K562 (cell line): ENCODE data around the gene PSMC4. TPM values are rescaled to one million over a fixed set of nuclear protein-coding genes. Genes with fewer than 3 reads are reported as not detected.

Experiments
- ATF3 ChIP-seq, 2 experiments: fragments of 450-650 bp in 1 of 2; sonication (generic) in 1 of 2; formaldehyde crosslinking in 1 of 2; IDR thresholded peaks in 1 of 2; conservative IDR thresholded peaks in 1 of 2; 2 replicates each; pipeline versions ENCODE4 v1.6.1 to v1.8.1; 2016 to 2023; ENCODE audit warnings: mild to moderate bottlenecking in 2 of 2, moderate library complexity in 2 of 2, inconsistent platforms in 1 of 2, missing genetic modification reagents in 1 of 2
- CTBP1 ChIP-seq: fragments of 450-650 bp; IDR thresholded peaks from 2 replicates; pipeline ENCODE4 v1.6.1; 2016; ENCODE audit warnings: borderline replicate concordance
- DPF2 ChIP-seq: fragments of 450-650 bp; IDR thresholded peaks from 2 replicates; pipeline ENCODE4 v1.6.1; 2016
- E2F3 ChIP-seq: fragments of 250-450 bp; sonication (Bioruptor Pico); IDR thresholded peaks from 2 replicates; pipeline ENCODE4 v1.4.0; 2020; ENCODE audit warnings: mild to moderate bottlenecking
- E2F8 ChIP-seq: fragments of 450-650 bp; IDR thresholded peaks from 2 replicates; pipeline ENCODE4 v1.7.1; 2018; ENCODE audit warnings: mild to moderate bottlenecking, low read depth; ENCODE audit not compliant: partially characterized antibody
- GABPB2 ChIP-seq: fragments of 250-450 bp; sonication (Bioruptor Pico); conservative IDR thresholded peaks from 2 replicates; pipeline ENCODE4 v1.5.1; 2021; ENCODE audit warnings: mild to moderate bottlenecking
- GATA2 ChIP-seq: sonication (generic); formaldehyde crosslinking; IDR thresholded peaks from 2 replicates; pipeline ENCODE4 v1.4.0; 2020; ENCODE audit warnings: mild to moderate bottlenecking, missing genetic modification reagents
- HDAC8 ChIP-seq: fragments of 450-650 bp; IDR thresholded peaks from 2 replicates; pipeline ENCODE4 v1.6.1; 2016; ENCODE audit warnings: mild to moderate bottlenecking, missing genetic modification characterization, moderate library complexity, missing compliant biosample characterization
- HMGN3 ChIP-seq: IDR thresholded peaks from 2 replicates; pipeline ENCODE4 v1.6.1; 2011; ENCODE audit warnings: borderline replicate concordance, low read depth, mild to moderate bottlenecking, mixed read lengths, low read length; ENCODE audit not compliant: insufficient read length; ENCODE audit errors: extremely low read depth
- HNRNPUL1 ChIP-seq: fragments of 200-400 bp; formaldehyde crosslinking; IDR thresholded peaks from 2 replicates; pipeline ENCODE4 v1.6.1; 2017; ENCODE audit warnings: low read length
- IRF9 ChIP-seq: fragments of 450-650 bp; IDR thresholded peaks from 2 replicates; pipeline ENCODE4 v1.6.1; 2016; ENCODE audit warnings: missing biosample characterization, missing genetic modification characterization
- KLF16 ChIP-seq: IDR thresholded peaks from 2 replicates; pipeline ENCODE4 v1.6.1; 2016; ENCODE audit warnings: antibody characterized with exemption
- MCM3 ChIP-seq: fragments of 450-650 bp; IDR thresholded peaks from 2 replicates; pipeline ENCODE4 v1.6.1; 2016
- OTX1 ChIP-seq: fragments of 450-650 bp; formaldehyde crosslinking; IDR thresholded peaks from 2 replicates; pipeline ENCODE4 v1.4.0; 2022; ENCODE audit warnings: mild to moderate bottlenecking
- PHB2 ChIP-seq: fragments of 450-650 bp; IDR thresholded peaks from 2 replicates; pipeline ENCODE4 v1.6.1; 2017; ENCODE audit warnings: low read depth
- PML ChIP-seq: IDR thresholded peaks from 2 replicates; pipeline ENCODE4 v1.6.1; 2012; ENCODE audit warnings: low read length, inconsistent platforms
- RAD51 ChIP-seq: fragments of 450-650 bp; IDR thresholded peaks from 2 replicates; pipeline ENCODE4 v1.7.1; 2016; ENCODE audit warnings: low read depth, mild to moderate bottlenecking, borderline replicate concordance
- RCOR1 ChIP-seq, 2 experiments: IDR thresholded peaks; 2 replicates each; pipeline ENCODE4 v1.6.1; 2012; ENCODE audit warnings: low read depth in 2 of 2, low read length in 2 of 2, borderline replicate concordance in 1 of 2, improper control_type of control experiment in 1 of 2
- SMAD4 ChIP-seq: fragments of 250-450 bp; sonication (Bioruptor Pico); conservative IDR thresholded peaks from 2 replicates; pipeline ENCODE4 v1.8.0; 2021; ENCODE audit warnings: inconsistent platforms, mild to moderate bottlenecking, moderate library complexity
- SREBF1 ChIP-seq: fragments of 150-350 bp; IDR thresholded peaks from 2 replicates; pipeline ENCODE4 v1.6.1; 2014; ENCODE audit warnings: antibody characterized with exemption, low read depth, low read length, borderline replicate concordance
- TBL1XR1 ChIP-seq, 2 experiments: IDR thresholded peaks; 2 replicates each; pipeline ENCODE4 v1.6.1; 2012; ENCODE audit warnings: improper control_type of control experiment in 2 of 2, low read length in 2 of 2, mild to moderate bottlenecking in 1 of 2
- TCF3 ChIP-seq: sonication (generic); formaldehyde crosslinking; IDR thresholded peaks from 2 replicates; pipeline ENCODE4 v1.4.0; 2020; ENCODE audit warnings: mild to moderate bottlenecking, missing genetic modification reagents
- TEAD4 ChIP-seq, 2 experiments: sonication (generic) in 1 of 2; formaldehyde crosslinking in 1 of 2; IDR thresholded peaks; 2 replicates each; pipeline versions ENCODE4 v1.6.1 to v1.8.0; 2012 to 2022; ENCODE audit warnings: borderline replicate concordance in 1 of 2, inconsistent platforms in 1 of 2, low read length in 1 of 2, mild to moderate bottlenecking in 1 of 2, missing genetic modification reagents in 1 of 2
- ZKSCAN1 ChIP-seq: fragments of 150-350 bp; IDR thresholded peaks from 2 replicates; pipeline ENCODE4 v1.6.1; 2016; ENCODE audit warnings: low read depth, low read length
- ZKSCAN8 ChIP-seq: fragments of 200-800 bp; sonication (Bioruptor generic); IDR thresholded peaks from 2 replicates; pipeline ENCODE4 v1.6.1; 2016; ENCODE audit warnings: missing genetic modification characterization, missing compliant biosample characterization
- ZNF175 ChIP-seq: fragments of 200-800 bp; sonication (Bioruptor generic); IDR thresholded peaks from 2 replicates; pipeline ENCODE4 v1.6.1; 2016; ENCODE audit warnings: low read depth, mild to moderate bottlenecking, missing genetic modification characterization, missing compliant biosample characterization
- ZNF23 ChIP-seq: fragments of 250-450 bp; sonication (Bioruptor Pico); IDR thresholded peaks from 2 replicates; pipeline ENCODE4 v1.4.0; 2020; ENCODE audit warnings: mild to moderate bottlenecking
- polyA plus RNA-seq, 8 experiments: library from polyadenylated mRNA; depleted of rRNA in 4 of 8; stranded (reverse) in 5 of 8; unstranded in 3 of 8; fragments of >200 nt; fragmentation: Nextera tagmentation in 2 of 8; fragmentation: Illumina TruSeq in 1 of 8; extraction: Ambion mirVana in 2 of 8; extraction: Trizol in 1 of 8; gene quantifications; 2 replicates each; pipeline versions ENCODE4 v1.2.1 to v1.2.3, GENCODE V29; 2011 to 2014; ENCODE audit warnings: inconsistent platforms in 1 of 8, missing spikeins in 1 of 8
- total RNA-seq, 7 experiments: library from RNA; depleted of rRNA in 6 of 7; stranded (reverse); fragments of >200 nt in 6 of 7; fragmentation: Illumina TruSeq in 2 of 7; extraction: Trizol in 2 of 7; gene quantifications; 2 replicates each; pipeline versions ENCODE4 v1.2.1 to v1.2.3, GENCODE V29; 2011 to 2021; ENCODE audit warnings: low replicate concordance in 1 of 7

Gene PSMC4
- total and polyA plus RNA-seq, 9 of the 15 experiments (the other 6 are each of a cell fraction or from before 2014, with no cell fraction given), result 45.9 to 475 (median 142) TPM

GRCh38 chr19:40006273-40006691 lies 35.3 kb downstream of the PSMC4 start (continued):
- TF ChIP-seq SMAD4 (CRISPR knock-in tag) (no peak), ZKSCAN1 (0 out of 2 replicates have a peak, but pooled peaks have one; percentile 20), KLF16 (peak; percentile 40; the same call in 1 of the 2 replicates), E2F3 (no peak), DPF2 (peak; percentile 53; the same call in 1 of the 2 replicates), IRF9 (tag) (no peak), GATA2 (CRISPR knock-in tag) (peak; percentile 89), MCM3 (no peak), TEAD4 (IDR thresholded peaks at IDR 0.05; ENCODE audit: low read length) (peak; percentile 91), TEAD4 (CRISPR knock-in tag; IDR thresholded peaks at IDR 0.05; ENCODE audit: borderline replicate concordance) (no peak), CTBP1 (peak; percentile 89), RAD51 (no peak), HMGN3 (no peak), ATF3 (IDR thresholded peaks at IDR 0.05) (no peak), ATF3 (CRISPR knock-in tag; conservative IDR thresholded peaks at IDR 0.05) (peak; percentile 41; the same call in 1 of the 2 replicates), HNRNPUL1 (no peak), ZNF175 (peak; percentile 81), TCF3 (peak; percentile 96), SREBF1 (no peak), GABPB2 (CRISPR knock-in tag) (no peak), HDAC8 (tag) (no peak), RCOR1 (IDR thresholded peaks at IDR 0.05; ENCODE audit: borderline replicate concordance in 1 of 2, low read depth in 2 of 2, low read length in 2 of 2) (peak; percentile 27 to 64; a peak in 1 of 4 replicates), TBL1XR1 (IDR thresholded peaks at IDR 0.05; ENCODE audit: low read length in 2 of 2) (0 out of 4 replicates have a peak, but pooled peaks of 1 of the 2 experiments have one; percentile 50), OTX1 (CRISPR knock-in tag) (no peak), ZKSCAN8 (CRISPR knock-in tag) (0 out of 2 replicates have a peak, but pooled peaks have one; percentile 6), ZNF23 (CRISPR knock-in tag) (no peak), PML (peak; percentile 71; the same call in 1 of the 2 replicates), E2F8 (no peak), PHB2 (peak; percentile 26; the same call in 1 of the 2 replicates)
